Measurements from ENCODE around the gene CPN2. TPM values are rescaled to one million over a fixed set of nuclear protein-coding genes. Genes with fewer than 3 reads are reported as not detected.

The CPN2 gene
- total and polyA plus RNA-seq, 2 donors (not counting 1 experiment from before 2014, with no cell fraction given) = not detected

- Mint-ChIP-seq H3K9me3 (ENCODE audit: insufficient read depth) (no peaks in the 10 kb centered on the region), H3K27ac (no peak overlapping the region), H3K27me3 (peaks cover 34% of the 10 kb centered on the region), H3K4me3 (no peak overlapping the region), H3K4me1 (no peaks in the 10 kb centered on the region)
- Histone ChIP-seq H3K36me3 (replicated peaks in 1 of 2; ENCODE audit: control extremely low read depth in 1 of 2, control insufficient read depth in 1 of 2, extremely low read depth in 1 of 2, insufficient read depth in 2 of 2, low read length in 1 of 2) (no peaks in the 10 kb centered on the region), H3K4me1 (ENCODE audit: control insufficient read depth in 2 of 2, insufficient read depth in 2 of 2, low read length in 2 of 2) (no peaks in the 10 kb centered on the region), H2AFZ (ENCODE audit: insufficient read depth, low read depth, low read length, poor library complexity, severe bottlenecking) (no peak overlapping the region), H3K9me3 (ENCODE audit: control extremely low read depth in 1 of 3, control insufficient read depth in 2 of 3, insufficient read depth in 1 of 3, low read length in 2 of 3) (no peaks in the 10 kb centered on the region), H4K20me1 (ENCODE audit: control insufficient read depth, insufficient read depth, low read length, poor library complexity, severe bottlenecking) (no peaks in the 10 kb centered on the region), H3K79me2 (ENCODE audit: control insufficient read depth, insufficient read depth, low read length) (no peaks in the 10 kb centered on the region), H3K4me3 (ENCODE audit: control extremely low read depth in 1 of 5, extremely low read depth in 1 of 5, insufficient read depth in 1 of 5, low read depth in 2 of 5, low read length in 4 of 5) (no peak overlapping the region), H3K4me2 (replicated peaks; ENCODE audit: low read depth, low read length, poor library complexity, severe bottlenecking) (no peak overlapping the region), H3K27ac (ENCODE audit: low read length in 2 of 2) (no peak overlapping the region), H3K27me3 (replicated peaks in 1 of 4; ENCODE audit: control extremely low read depth in 1 of 4, control insufficient read depth in 3 of 4, insufficient read depth in 4 of 4, low read length in 3 of 4) (peaks cover 0 to 6% (median 0%) of the 10 kb centered on the region in 4 experiments), H3K9ac (ENCODE audit: low read length) (no peak overlapping the region)
- 85% methylated on average over 17 of the region's 17 CpGs for WGBS (ENCODE audit: insufficient coverage)
- POLR2A ChIA-PET = no interaction called here
- no peak for ATAC-seq (ENCODE audit: low read depth)
- intact Hi-C loops (cut with micrococcal nuclease) = no loop called here
- TF ChIP-seq EZH2 (IDR thresholded peaks at IDR 0.05; ENCODE audit: borderline replicate concordance, insufficient read depth, low read depth, low read length, poor library complexity, severe bottlenecking) = no peak
- no peak for TF ChIP-seq CTCF (IDR thresholded peaks at IDR 0.05)
- DNase-seq = no peak
- CTCF ChIA-PET = no interaction called here
Measured at GRCh38 chr3:194381460-194381875, 30.3 kb upstream of the CPN2 start.

- Mint-ChIP-seq H3K27ac (no peak overlapping the region), H3K9me3 (ENCODE audit: insufficient read depth) (no peaks in the 10 kb centered on the region), H3K4me3 (no peak overlapping the region), H3K27me3 (peaks cover 46% of the 10 kb centered on the region), H3K4me1 (no peaks in the 10 kb centered on the region)
- TF ChIP-seq CTCF (IDR thresholded peaks at IDR 0.05) = no peak
- TF ChIP-seq EZH2 (IDR thresholded peaks at IDR 0.05; ENCODE audit: borderline replicate concordance, insufficient read depth, low read depth, low read length, poor library complexity, severe bottlenecking) = no peak
- Histone ChIP-seq H3K4me1 (ENCODE audit: control insufficient read depth in 2 of 2, insufficient read depth in 2 of 2, low read length in 2 of 2) (no peaks in the 10 kb centered on the region), H2AFZ (ENCODE audit: insufficient read depth, low read depth, low read length, poor library complexity, severe bottlenecking) (no peak overlapping the region), H3K79me2 (ENCODE audit: control insufficient read depth, insufficient read depth, low read length) (no peaks in the 10 kb centered on the region), H3K9me3 (ENCODE audit: control extremely low read depth in 1 of 3, control insufficient read depth in 2 of 3, insufficient read depth in 1 of 3, low read length in 2 of 3) (no peaks in the 10 kb centered on the region), H4K20me1 (ENCODE audit: control insufficient read depth, insufficient read depth, low read length, poor library complexity, severe bottlenecking) (no peaks in the 10 kb centered on the region), H3K36me3 (replicated peaks in 1 of 2; ENCODE audit: control extremely low read depth in 1 of 2, control insufficient read depth in 1 of 2, extremely low read depth in 1 of 2, insufficient read depth in 2 of 2, low read length in 1 of 2) (no peaks in the 10 kb centered on the region), H3K9ac (ENCODE audit: low read length) (no peak overlapping the region), H3K27me3 (replicated peaks in 1 of 4; ENCODE audit: control extremely low read depth in 1 of 4, control insufficient read depth in 3 of 4, insufficient read depth in 4 of 4, low read length in 3 of 4) (peaks cover 0 to 8% (median 0%) of the 10 kb centered on the region in 4 experiments), H3K4me3 (ENCODE audit: control extremely low read depth in 1 of 5, extremely low read depth in 1 of 5, insufficient read depth in 1 of 5, low read depth in 2 of 5, low read length in 4 of 5) (no peak overlapping the region), H3K4me2 (replicated peaks; ENCODE audit: low read depth, low read length, poor library complexity, severe bottlenecking) (no peak overlapping the region), H3K27ac (ENCODE audit: low read length in 2 of 2) (no peak overlapping the region)
- ATAC-seq (ENCODE audit: low read depth) (no peak), DNase-seq (no peak)
- CTCF ChIA-PET = no interaction called here
- WGBS (ENCODE audit: insufficient coverage) = 95% methylated on average over 6 of the region's 7 CpGs
- POLR2A ChIA-PET = no interaction called here
- intact Hi-C loops (cut with micrococcal nuclease) = no loop called here
Measured at GRCh38 chr3:194380326-194380725, 29.2 kb upstream of the CPN2 start.
